EL (cell line): ENCODE data around the gene PLB1.

Source experiments
- DNase-seq: peaks from one replicate; pipeline ENCODE4 v3.0.0-alpha.2; 2016

PLB1 gene

DNA sequence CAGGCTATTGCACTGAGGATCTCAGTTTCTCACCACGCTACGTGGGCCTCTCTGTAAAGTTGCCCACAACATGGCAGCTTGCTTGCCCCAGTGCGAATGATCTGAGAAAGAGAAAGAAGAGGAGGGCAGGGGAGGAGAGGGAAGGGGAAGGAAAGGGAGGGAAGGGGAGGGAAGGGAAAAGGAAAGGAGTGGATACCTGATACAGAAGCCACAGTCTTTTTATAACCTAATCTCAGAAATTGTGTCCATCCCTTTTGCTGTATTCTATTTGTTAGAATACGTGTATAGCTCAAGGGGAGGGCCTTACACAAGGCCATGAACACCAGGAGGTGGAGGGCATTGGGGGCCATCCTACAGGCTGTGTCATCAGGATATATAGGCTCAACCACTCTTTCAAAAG is 177.5 kb downstream of the PLB1 start:
- no peak for DNase-seq

DNA sequence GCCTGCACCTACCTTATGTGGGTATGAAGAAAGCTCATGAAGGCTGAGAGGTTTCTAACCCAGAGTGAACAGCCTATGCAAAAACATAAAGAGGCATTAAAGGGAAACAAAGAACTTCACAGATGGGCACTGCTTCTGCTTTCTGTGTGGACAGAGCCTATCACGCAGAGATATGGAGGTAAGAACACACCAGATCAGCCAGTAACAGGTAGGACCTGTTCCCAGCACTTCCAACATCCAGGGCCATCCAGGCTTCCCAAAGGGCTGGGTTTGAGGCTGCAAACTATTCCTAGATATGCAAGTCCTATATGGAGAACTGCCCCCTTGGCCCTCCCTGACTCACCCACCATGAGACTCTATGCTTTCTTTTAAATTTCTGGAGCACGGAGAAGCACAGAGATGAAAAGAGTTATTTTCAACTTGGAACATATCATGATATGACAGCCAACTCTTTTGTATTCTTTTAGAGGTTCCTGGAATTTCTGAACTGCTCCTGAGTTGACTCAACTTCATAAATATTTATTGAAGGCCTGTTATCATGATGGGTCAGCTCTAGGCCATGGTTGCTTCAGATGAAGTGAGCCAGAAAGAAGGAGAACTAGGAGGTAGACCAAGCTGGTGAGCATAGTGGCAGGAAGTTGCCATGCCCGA is 178.3 kb downstream of the PLB1 start:
- peak; percentile 51 for DNase-seq

DNA sequence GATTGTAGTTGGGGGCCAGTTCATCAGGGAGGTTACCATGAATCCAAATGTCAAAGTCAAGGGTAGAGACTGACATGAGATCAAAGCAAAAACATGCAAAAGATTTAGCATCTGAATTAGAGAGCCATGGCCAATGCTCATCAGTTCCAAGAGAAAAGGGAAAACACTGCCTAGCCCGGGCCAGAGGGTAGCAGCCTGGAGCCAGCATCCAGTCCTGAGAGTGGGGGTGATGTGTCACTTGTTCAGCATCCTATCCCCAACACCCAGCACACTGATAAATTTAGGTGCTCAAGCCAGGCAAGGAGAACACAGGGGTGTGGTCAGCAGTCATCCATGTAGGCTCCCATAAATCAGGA is 178.8 kb downstream of the PLB1 start:
- DNase-seq = no peak

DNA sequence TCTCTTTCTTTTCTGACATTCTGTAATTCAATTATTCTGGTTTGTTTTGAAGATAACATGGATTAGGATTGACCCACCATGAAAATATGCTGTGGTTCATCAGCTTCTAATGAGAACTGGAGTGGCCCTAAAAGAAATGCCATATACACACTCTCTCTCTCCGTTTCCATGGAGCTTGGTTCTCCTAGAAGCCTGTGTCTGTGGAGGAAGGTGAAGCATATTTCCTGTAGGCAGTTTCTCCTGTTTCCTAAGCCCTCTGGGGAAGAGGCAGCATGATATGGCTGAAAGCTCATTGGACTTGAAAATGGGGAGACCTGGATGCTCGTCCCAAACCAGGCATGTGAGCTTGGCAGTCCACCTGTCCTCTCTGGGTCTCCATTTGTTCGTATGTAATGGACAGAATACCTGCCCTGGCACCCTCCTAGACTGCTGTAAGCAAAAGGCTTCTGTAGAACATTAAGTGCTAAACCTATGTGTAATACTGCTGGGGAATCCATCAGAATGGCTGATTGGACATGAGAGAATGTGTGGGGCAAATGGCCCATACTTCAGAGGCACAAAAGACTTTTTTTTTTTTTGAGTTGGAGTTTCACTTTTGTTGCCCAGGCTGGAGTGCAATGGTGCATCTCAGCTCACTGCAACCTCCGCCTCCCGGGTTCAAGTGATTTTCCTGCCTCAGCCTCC is 180.4 kb downstream of the PLB1 start:
- DNase-seq = peak; percentile 14

DNA sequence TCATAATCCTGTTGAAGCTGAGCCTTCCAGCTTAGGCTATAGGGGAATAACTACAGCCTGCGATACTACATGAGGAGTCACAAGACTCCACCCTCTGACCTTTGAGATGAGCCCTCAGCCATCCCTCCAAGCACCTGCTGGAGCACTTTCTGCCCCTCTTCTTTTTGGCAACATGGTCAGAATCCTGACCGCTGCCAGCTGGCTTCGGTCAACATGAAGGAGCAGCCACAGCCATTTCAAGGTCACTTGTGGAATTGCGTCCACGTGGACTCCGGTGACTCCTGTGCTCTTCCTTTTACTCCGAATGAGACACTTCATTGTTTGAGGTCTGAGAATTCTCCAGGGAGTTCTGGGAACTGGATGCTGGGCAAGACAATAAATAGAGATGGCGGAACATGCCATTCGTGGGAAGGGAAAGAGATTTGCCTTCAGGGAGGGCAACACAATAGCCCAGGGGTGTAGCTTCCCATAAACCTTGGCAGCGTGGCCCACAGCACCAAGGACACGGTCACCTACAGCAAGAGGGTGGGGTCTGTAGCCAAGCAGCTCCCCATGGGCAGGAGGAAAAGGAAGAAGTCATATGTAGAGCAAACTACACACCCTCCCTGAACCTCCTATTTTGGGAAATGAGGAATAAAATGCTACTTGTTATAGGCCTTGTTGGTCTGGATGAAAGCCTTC is 182.5 kb downstream of the PLB1 start:
- no peak for DNase-seq

DNA sequence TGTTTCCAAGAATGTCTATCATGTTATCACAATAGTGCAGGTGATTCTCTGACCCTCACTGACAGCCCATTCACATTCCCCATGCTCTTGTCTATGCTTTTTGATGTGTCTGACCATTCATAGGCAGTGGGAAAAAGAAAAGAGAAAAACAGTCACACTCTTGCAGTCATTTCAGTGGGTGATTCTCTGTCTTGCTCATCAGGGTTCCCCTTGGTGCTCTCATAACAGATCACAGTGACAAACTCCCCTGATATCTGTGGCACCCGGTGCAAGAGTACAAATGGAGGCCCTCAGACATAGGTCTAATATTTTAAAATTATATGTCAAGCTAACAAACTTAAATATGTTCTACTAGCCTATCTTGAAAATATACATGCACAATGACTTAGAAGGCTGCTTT is 183.1 kb downstream of the PLB1 start:
- DNase-seq = no peak

DNA sequence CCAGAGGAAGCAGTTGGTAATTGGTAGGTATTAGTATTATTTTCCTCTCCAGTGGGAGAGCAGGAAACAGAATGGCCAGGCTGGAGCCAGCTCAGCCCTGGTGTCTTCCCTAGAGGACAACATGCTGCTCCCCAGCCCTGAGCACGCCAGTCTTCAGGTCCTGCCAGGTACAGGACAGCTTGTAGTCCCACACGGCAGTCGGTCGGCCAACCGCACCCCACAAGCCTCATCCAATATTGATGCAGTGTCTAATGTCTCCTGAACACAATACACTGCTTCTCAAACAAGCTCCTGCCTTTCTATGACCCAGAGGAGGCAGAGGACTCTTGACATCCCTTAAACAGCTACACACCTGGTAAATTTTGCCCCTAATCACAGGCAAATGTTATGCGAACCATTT is 184.8 kb downstream of the PLB1 start:
- no peak for DNase-seq

DNA sequence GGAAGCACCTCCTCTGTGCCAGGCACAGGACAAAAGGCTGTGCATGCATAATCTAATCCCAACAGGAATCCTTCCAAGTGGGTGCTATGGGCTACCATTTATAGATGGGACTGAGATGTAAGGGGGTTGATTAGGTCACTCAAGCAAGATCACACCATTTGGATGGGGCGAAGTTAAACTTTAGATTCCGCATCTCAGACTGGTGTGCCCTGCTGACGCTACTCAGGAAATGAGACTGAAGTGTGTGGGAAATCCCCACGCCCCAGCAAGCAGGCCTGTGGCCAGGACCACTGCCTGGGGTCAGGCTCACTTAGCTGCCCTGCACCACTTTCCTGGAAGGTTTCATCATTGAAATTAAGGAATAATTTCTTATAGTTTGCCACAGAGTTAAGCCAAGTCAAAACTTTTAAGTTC is 185.3 kb downstream of the PLB1 start:
- DNase-seq = peak; percentile 75

DNA sequence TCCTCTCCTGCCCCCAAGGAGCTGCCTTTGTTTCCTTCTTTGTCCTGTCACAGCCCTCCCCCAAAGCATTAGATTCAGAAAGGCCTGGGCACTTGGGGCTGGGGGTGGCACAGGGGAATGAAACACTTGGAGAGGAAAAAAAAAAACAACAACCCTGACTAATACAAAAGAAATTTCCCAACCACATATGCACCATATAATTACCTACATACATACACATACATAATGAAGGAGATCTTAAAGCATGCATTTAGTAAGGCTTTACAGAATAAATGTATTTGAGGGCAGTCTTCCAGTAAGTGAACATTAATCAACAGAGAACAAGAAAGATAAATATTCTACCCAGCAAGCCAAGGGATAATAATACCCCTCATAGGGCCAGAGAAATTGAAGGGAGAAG is 185.7 kb downstream of the PLB1 start:
- peak; percentile 46 for DNase-seq

DNA sequence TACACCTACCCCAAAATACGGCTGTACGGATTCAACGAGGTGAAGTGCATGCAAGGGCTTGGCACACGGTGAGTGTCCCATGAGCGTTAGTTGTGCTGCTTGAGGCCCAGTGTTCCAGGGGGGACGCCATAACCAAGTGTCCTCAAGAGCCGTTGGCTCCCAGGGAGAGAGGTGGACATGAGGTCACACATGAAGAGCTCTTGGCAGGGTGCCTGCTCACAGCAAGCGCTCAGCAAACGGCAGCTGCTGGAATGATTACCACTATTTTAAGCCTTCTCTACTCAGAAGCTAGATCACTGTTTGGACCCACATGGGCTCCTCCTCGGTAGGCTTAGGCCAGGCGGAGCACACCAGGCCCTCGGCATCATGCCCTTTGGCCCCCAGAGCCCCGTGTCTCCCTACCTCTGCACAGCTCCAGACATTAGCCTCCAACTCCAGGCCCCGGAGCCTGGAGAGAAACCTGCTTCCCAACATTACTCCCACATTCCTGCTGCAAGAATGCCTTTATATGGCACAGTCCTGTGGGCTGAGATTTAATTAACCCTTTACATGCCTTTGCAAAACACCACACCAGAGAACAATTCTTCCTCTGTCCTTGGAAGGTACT is 187.3 kb downstream of the PLB1 start:
- DNase-seq = peak; percentile 79

DNA sequence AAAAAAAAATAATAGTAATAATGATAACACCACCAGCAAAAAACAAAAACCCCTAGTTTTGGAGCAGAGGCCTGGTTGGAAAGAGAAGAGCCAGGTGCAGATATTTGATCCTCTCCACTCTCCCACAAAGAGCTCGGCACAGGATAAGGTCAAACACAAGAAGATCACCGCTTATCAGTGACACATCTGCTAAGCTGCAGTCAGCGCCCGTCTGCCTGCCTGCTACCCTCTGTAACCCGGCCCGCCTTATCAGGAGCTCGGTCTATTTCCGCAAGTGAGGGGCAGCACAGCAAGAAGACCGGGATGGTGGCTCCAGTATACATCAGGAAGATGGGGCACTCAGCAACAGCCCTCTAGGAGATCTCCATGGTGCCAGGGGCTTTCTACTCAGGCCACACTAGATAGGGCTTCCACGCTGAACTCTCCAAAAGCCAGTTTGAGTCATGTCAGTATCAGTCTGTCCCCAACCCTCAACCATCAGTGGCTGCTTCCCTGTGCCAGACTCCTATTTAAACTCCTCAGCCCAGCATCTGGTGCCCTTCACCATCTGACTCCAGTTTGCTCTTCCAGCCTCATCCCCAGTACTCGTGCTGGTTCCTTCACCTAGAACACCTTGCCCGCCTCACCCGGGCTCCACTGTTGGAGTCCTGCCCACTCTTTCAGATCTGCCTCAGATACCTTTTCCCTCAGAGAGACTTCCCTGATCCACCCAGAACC is 188.4 kb downstream of the PLB1 start:
- no peak for DNase-seq

DNA sequence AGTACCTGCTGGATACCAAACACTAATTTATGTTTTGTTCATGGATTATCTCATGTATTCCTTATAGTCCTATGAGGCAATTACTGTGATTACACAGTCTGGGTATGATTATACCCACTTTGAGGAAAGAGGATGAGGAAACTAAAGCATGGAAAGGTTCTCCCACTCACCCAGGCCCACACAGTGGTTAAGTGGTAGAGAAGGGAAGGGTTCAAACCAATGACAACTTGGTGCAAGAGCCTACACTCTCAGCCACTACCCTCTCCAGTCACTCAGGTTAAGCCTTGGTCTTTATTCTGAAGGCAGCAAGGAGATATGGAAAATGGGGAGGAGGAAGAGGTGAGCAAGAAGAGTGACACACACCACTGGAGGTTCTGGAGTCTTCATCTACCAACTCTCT is 191.3 kb downstream of the PLB1 start:
- no peak for DNase-seq

DNA sequence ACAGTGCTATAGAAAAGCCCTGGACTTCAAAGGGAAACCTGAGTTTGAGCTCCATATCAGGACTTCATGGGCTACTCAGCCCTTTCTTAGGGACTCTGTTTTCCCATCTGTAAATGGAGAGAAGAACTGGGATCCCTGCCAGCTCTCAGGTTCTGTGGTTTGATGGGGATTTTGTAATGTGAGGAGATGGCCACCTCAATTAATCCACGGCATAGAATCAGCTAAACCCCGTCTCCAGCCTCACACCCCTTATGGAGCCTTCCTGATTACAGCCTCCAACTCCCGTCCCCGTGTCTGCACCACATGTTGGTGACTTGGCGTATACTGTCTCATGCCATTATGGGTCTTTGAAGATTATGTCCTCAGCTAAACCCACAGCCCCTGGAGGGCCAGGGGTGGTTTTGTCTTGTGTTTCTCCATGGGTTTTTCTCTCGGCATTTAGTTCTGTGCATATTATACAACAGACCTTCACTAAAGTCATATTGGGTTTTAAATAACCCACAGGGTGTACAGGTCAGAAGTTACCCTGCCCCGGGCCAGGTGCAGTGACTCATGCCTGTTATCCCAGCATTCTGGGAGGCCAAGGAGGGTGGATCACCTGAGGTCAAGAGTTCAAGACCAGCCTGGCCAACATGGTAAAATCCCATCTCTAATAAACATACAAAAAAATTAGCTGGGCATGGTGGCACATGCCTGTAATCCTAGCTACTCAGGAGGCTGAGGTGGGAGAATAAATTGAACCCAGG is 192.0 kb downstream of the PLB1 start:
- DNase-seq = no peak

DNA sequence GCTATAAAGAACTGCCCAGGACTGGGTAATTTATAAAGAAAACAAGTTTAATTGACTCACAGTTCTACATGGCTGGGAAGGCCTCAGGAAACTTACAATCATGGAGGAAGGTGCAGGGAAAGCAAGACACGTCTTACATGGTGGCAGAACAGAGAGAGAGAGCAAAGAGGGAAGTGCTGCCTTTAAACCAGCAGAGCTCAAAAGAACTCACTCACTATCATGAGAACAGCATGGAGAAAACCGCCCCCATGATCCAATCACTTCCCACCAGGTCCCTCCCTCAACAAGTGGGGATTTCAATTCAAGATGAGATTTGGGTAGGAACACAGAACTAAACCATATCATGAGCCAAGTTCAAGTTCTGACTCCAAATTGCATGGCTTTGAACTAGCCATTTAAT is 193.0 kb downstream of the PLB1 start:
- no peak for DNase-seq

DNA sequence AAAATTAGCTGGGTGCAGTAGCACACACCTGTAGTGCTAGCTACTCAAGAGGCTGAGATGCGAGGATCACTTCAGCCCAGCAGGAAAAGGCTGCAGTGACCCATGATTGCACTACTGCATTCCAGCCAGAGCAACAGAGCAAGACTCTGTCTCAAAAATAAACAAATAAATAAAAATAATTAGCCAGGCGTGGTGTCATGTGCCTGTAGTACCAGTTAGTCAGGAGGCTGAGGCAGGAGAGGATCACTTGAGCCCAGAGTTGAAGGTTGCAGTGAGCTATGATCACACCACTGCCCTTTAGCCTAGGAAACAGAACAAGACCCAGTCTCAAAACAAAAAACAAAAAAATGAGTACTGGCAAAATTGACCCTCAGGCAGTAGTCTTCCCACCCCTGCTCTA is 193.9 kb downstream of the PLB1 start:
- no peak for DNase-seq

DNA sequence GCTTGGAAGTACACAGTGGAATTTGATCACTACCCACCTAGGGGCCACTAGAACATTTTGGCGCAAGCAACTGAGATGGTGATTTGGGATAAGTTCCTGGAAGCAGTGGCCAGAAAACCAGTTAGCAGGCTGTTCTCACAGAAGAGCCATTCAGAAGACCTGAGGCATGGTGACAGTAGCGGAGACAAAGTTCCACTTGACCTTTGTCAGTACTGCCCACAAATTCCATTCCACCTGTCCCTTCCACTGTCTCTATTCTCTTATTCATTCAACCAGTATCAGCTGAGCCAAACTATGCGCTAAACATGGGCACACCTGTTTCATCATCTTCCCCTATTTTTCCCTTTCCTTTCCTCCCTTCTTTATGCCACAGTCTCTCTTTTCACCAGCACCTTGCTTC is 196.6 kb downstream of the PLB1 start:
- DNase-seq = no peak

DNA sequence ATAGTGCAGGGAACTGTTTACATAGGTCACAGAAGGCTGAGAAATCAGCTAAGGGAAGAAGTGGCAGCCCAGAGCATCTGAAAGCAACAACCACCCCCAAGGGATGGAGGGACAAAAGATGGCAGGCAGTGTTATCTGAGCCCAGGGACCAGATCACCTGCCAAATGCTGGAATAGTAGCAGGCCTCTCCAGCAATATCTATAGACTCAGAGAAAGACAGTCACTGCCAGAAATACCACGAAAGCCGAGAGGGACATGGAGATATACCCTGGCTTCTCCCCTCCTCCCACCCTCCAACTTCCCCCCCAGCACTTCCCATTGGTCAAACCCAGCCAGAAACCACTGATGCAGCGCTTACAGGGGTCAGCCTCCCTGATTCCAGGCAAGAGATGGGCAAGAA is 197.4 kb downstream of the PLB1 start:
- no peak for DNase-seq
